Breast epithelium (tissue), 4 donors: ENCODE measurements around the gene ATCAY. TPM values are rescaled to one million over a fixed set of nuclear protein-coding genes. Genes with fewer than 3 reads are reported as not detected.
"Not testable (repeated sequence)": the region's sequence is repeated elsewhere in the genome, so short reads cannot be mapped to it uniquely, and the experiment has no call there.

ENCODE experiments used
- DNase-seq, 2 donors: peaks; one replicate each; pipeline ENCODE4 v3.0.0-alpha.2; 2019; ENCODE audit warnings: low spot score in 2 of 2
- H3K27ac ChIP-seq, 2 donors: fragments of 200-600 bp; sonication (generic) in 1 of 2; one replicate each; pipeline ENCODE4 v1.5.1; 2016 to 2019; ENCODE audit warnings: mild to moderate bottlenecking in 1 of 2
- H3K27me3 ChIP-seq, 2 donors: fragments of 200-600 bp; sonication (generic) in 1 of 2; one replicate each; pipeline versions ENCODE4 v1.5.1 to v1.6.0; 2017 to 2019; ENCODE audit warnings: control low read depth in 1 of 2, mild to moderate bottlenecking in 1 of 2
- H3K36me3 ChIP-seq: fragments of 200-600 bp; one replicate; pipeline ENCODE4 v1.5.1; 2019
- H3K4me1 ChIP-seq, 2 donors: fragments of 200-600 bp; sonication (generic); one replicate each; pipeline ENCODE4 v1.5.1; 2016 to 2019; ENCODE audit warnings: control low read depth in 1 of 2
- H3K4me3 ChIP-seq, 3 donors: fragments of 200-600 bp; sonication (generic); 1 replicate in 2 of 3; 2 replicates in 1 of 3; pipeline ENCODE4 v1.5.1; 2016 to 2019; ENCODE audit warnings: mild to moderate bottlenecking in 3 of 3, moderate library complexity in 2 of 3
- H3K9me3 ChIP-seq, 2 donors: fragments of 200-600 bp; sonication (generic) in 1 of 2; one replicate each; pipeline ENCODE4 v1.5.1; 2016 to 2019; ENCODE audit warnings: control low read depth in 1 of 2
- POLR2A ChIP-seq: fragments of 450-650 bp; IDR thresholded peaks from one replicate; pipeline ENCODE4 v1.6.1; 2016; ENCODE audit warnings: antibody characterized with exemption, mild to moderate bottlenecking, moderate library complexity
- POLR2AphosphoS5 ChIP-seq, 3 donors: sonication (generic); formaldehyde crosslinking; IDR thresholded peaks; one replicate each; pipeline ENCODE4 v1.6.1; 2017; ENCODE audit warnings: antibody characterized with exemption in 3 of 3
- intact Hi-C: fragments of 100-400 bp; cut with DNase I; formaldehyde crosslinking; loops from one replicate; pipeline ENCODE4 v1.15.1; 2023; ENCODE audit warnings: low total_unique reads
- total RNA-seq, 3 donors: library from RNA; depleted of rRNA; stranded (reverse); fragments of >200 nt; gene quantifications; one replicate each; pipeline ENCODE4 v1.1.0, GENCODE V29; 2016
- TF ChIP-seq, protein P1 (sequence below), 3 donors: fragments of 450-650 bp; IDR thresholded peaks; one replicate each; pipeline ENCODE4 v1.5.1; 2016 to 2017; ENCODE audit warnings: antibody characterized with exemption in 3 of 3, mild to moderate bottlenecking in 3 of 3, moderate library complexity in 3 of 3

ATCAY gene
- total RNA-seq, 3 donors from 2014 or later: 0.73 TPM; not detected in 2

GRCh38 chr19:3873151-3873550 is 7.3 kb upstream of the ATCAY start:
- TF ChIP-seq POLR2A: no peak
- TF ChIP-seq, protein P1, sequence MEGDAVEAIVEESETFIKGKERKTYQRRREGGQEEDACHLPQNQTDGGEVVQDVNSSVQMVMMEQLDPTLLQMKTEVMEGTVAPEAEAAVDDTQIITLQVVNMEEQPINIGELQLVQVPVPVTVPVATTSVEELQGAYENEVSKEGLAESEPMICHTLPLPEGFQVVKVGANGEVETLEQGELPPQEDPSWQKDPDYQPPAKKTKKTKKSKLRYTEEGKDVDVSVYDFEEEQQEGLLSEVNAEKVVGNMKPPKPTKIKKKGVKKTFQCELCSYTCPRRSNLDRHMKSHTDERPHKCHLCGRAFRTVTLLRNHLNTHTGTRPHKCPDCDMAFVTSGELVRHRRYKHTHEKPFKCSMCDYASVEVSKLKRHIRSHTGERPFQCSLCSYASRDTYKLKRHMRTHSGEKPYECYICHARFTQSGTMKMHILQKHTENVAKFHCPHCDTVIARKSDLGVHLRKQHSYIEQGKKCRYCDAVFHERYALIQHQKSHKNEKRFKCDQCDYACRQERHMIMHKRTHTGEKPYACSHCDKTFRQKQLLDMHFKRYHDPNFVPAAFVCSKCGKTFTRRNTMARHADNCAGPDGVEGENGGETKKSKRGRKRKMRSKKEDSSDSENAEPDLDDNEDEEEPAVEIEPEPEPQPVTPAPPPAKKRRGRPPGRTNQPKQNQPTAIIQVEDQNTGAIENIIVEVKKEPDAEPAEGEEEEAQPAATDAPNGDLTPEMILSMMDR (IDR thresholded peaks at IDR 0.05): no peak
- no peak for TF ChIP-seq POLR2AphosphoS5 (IDR thresholded peaks at IDR 0.05)
- H3K4me3 ChIP-seq: no peak overlapping the region
- H3K4me1 ChIP-seq: no peaks in the 10 kb centered on the region
- no peak overlapping the region for H3K27ac ChIP-seq
- no peak for DNase-seq
- intact Hi-C loops: no loop called here
- peaks cover 0 to 5% of the 10 kb centered on the region in 2 donors for H3K9me3 ChIP-seq
- H3K36me3 ChIP-seq: no peaks in the 10 kb centered on the region
- peaks cover 5 to 38% of the 10 kb centered on the region in 2 donors for H3K27me3 ChIP-seq

GRCh38 chr19:3874695-3875094 is 5.8 kb upstream of the ATCAY start:
- H3K27ac ChIP-seq, H3K9me3 ChIP-seq, DNase-seq, intact Hi-C loops, H3K36me3 ChIP-seq, H3K4me3 ChIP-seq, H3K4me1 ChIP-seq: not testable (repeated sequence)
- peaks cover 0 to 35% of the 10 kb centered on the region in 2 donors for H3K27me3 ChIP-seq

DNA sequence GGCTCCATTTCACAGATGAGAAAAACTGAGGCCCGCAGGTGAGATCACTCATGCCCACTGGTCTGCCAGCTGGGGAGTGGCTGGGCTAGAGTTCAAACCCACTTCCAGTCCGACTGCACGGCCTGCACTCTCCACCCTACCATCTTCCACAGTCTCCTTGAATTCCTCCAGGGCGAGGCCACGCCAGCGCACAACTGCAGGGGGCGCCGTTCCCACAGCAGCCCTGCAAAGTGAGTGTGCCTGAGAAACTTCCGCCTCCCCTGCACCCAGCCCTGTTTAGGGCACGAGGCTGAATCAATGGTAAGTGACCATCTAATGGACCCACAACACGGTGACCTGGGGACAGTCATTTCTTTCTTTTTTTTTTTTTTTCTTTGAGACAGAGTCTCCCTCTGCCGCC is 829 bp upstream of the ATCAY start:
- Histone ChIP-seq H3K27me3 (peaks cover 0 to 67% of the 10 kb centered on the region in 2 donors), H3K9me3 (no peaks in the 10 kb centered on the region), H3K4me1 (no peaks in the 10 kb centered on the region), H3K36me3 (no peaks in the 10 kb centered on the region), H3K4me3 (no peak overlapping the region), H3K27ac (no peak overlapping the region)
- TF ChIP-seq, protein P1 (IDR thresholded peaks at IDR 0.05): no peak
- TF ChIP-seq POLR2A (no peak), POLR2AphosphoS5 (IDR thresholded peaks at IDR 0.05) (no peak)
- intact Hi-C loops: no loop called here
- no peak for DNase-seq

- Histone ChIP-seq H3K27ac (no peak overlapping the region), H3K27me3 (peaks cover 0 to 71% of the 10 kb centered on the region in 2 donors), H3K9me3 (no peaks in the 10 kb centered on the region), H3K4me3 (no peak overlapping the region), H3K4me1 (no peaks in the 10 kb centered on the region), H3K36me3 (no peaks in the 10 kb centered on the region)
- TF ChIP-seq, protein P1 (IDR thresholded peaks at IDR 0.05): no peak
- TF ChIP-seq POLR2A (no peak), POLR2AphosphoS5 (IDR thresholded peaks at IDR 0.05) (no peak)
- DNase-seq: no peak
- intact Hi-C loops: no loop called here
Measured at GRCh38 chr19:3881272-3882040, 971 bp downstream of the ATCAY start.

DNA sequence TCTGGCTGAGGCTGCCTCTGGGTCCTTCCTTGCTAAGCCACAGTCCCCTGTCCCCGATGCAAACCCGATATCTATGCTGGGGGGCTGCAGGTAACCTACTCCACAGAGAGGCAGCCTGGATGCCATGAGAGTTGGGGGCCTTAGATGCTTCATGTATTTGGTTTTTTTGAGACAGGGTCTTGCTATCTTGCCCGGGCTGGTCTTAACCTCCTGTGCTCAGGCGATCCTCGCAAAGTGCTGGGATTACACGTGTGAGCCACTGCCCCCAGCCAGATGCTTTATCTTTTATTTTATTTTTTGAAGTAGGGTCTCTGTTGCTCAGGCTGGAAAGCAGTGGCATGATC is 1.5 kb downstream of the ATCAY start:
- Histone ChIP-seq H3K9me3 (no peaks in the 10 kb centered on the region), H3K36me3 (no peaks in the 10 kb centered on the region), H3K27ac (no peak overlapping the region), H3K4me1 (no peaks in the 10 kb centered on the region), H3K4me3 (no peak overlapping the region), H3K27me3 (peaks cover 0 to 71% of the 10 kb centered on the region in 2 donors)
- intact Hi-C loops: no loop called here
- no peak for DNase-seq
- no peak for TF ChIP-seq POLR2AphosphoS5 (IDR thresholded peaks at IDR 0.05)
- no peak for TF ChIP-seq POLR2A
- TF ChIP-seq, protein P1 (IDR thresholded peaks at IDR 0.05): no peak
